H1 (cell line): ENCODE results near the gene MAPK8IP1. TPM values are rescaled to one million over a fixed set of nuclear protein-coding genes. Genes with fewer than 3 reads are reported as not detected.

Experiments used
- EZH2 ChIP-seq: fragments of 200-600 bp; sonication (generic); IDR thresholded peaks from 2 replicates; pipeline ENCODE4 v1.7.1; 2012; ENCODE audit warnings: low read depth, mild to moderate bottlenecking, moderate library complexity, low read length, inconsistent platforms; ENCODE audit not compliant: severe bottlenecking
- POLR2A ChIP-seq, 2 experiments: IDR thresholded peaks; 1 replicate in 1 of 2; 2 replicates in 1 of 2; pipeline ENCODE4 v1.6.1; 2011; ENCODE audit warnings: low read depth in 2 of 2, low read length in 2 of 2, mild to moderate bottlenecking in 2 of 2; ENCODE audit errors: control extremely low read depth in 1 of 2
- RNF2 ChIP-seq: fragments of 200-900, 300-1000 bp; sonication (generic); IDR thresholded peaks from 2 replicates; pipeline ENCODE4 v1.7.1; 2016; ENCODE audit warnings: borderline replicate concordance, low read depth, mild to moderate bottlenecking, antibody characterized with exemption, low read length; ENCODE audit not compliant: poor library complexity, severe bottlenecking; ENCODE audit errors: missing control alignments
- RXRA ChIP-seq: IDR thresholded peaks from 2 replicates; pipeline ENCODE4 v1.6.1; 2011; ENCODE audit warnings: low read depth, mild to moderate bottlenecking, low read length, moderate library complexity; ENCODE audit not compliant: insufficient read depth
- SIN3A ChIP-seq, 2 experiments: IDR thresholded peaks in 1 of 2; conservative IDR thresholded peaks in 1 of 2; 2 replicates each; pipeline ENCODE4 v1.6.1; 2011 to 2012; ENCODE audit warnings: low read length in 2 of 2, improper control_type of control experiment in 1 of 2, low read depth in 1 of 2, mild to moderate bottlenecking in 1 of 2
- SIRT6 ChIP-seq: IDR thresholded peaks from one replicate; pipeline ENCODE4 v1.7.1; 2012; ENCODE audit warnings: low read length, inconsistent platforms
- TAF7 ChIP-seq: optimal IDR thresholded peaks from 2 replicates; pipeline ENCODE3; 2011; ENCODE audit warnings: low read depth, mild to moderate bottlenecking, inconsistent platforms, low read length, moderate library complexity, borderline replicate concordance
- polyA plus RNA-seq, 7 experiments: library from polyadenylated mRNA; depleted of rRNA in 3 of 7; stranded (reverse) in 5 of 7; unstranded in 2 of 7; fragments of >200 nt in 5 of 7; fragments of 200-250 nt in 2 of 7; gene quantifications; 1 replicate in 5 of 7; 2 replicates in 1 of 7; 4 replicates in 1 of 7; pipeline versions ENCODE4 v1.2.1 to v1.2.3, GENCODE V29; 2011 to 2013; ENCODE audit warnings: missing spikeins in 2 of 7, mixed read lengths in 2 of 7
- total RNA-seq: library from RNA; stranded (reverse); fragmentation: NEBNext Ultra II Directional; extraction: Animal tissue kit (Norgen Biotek cat#: 25700); gene quantifications from 2 replicates; pipeline ENCODE4 v1.2.1, GENCODE V29; 2021
- TF ChIP-seq, protein P1 (sequence below): fragments of 300-600 bp; sonication (generic); IDR thresholded peaks from 2 replicates; pipeline ENCODE4 v1.7.1; 2012; ENCODE audit warnings: low read length, moderate library complexity, mild to moderate bottlenecking, inconsistent platforms; ENCODE audit not compliant: insufficient replicate concordance
- TF ChIP-seq, protein P2 (sequence below): IDR thresholded peaks from 2 replicates; pipeline ENCODE4 v1.6.1; 2012; ENCODE audit warnings: inconsistent platforms

Gene MAPK8IP1
- total and polyA plus RNA-seq, 2 of the 8 experiments (the other 6 are each of a cell fraction or from before 2014, with no cell fraction given), result 32.4 to 40.1 TPM

DNA sequence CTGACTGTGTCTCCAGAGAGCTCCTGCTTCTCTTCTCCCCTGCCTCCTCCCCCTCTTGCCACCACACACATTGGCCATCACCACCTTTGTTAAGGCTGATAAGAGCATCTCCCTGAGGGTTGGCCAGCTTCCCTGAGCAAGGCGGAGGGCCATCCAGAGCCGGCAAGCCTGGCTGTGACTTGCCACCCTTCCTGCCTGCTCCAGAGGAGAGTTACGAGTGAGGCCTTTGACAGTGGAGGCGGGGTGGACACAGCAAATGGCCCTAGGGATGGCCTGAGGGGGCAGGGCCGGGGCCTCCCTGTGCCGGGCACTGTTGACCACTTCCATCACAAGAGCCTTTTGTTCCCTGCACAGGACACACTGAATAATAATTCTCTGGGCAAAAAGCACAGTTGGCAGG lies 16.2 kb downstream of the MAPK8IP1 start (continued):
- TF ChIP-seq, protein P1, sequence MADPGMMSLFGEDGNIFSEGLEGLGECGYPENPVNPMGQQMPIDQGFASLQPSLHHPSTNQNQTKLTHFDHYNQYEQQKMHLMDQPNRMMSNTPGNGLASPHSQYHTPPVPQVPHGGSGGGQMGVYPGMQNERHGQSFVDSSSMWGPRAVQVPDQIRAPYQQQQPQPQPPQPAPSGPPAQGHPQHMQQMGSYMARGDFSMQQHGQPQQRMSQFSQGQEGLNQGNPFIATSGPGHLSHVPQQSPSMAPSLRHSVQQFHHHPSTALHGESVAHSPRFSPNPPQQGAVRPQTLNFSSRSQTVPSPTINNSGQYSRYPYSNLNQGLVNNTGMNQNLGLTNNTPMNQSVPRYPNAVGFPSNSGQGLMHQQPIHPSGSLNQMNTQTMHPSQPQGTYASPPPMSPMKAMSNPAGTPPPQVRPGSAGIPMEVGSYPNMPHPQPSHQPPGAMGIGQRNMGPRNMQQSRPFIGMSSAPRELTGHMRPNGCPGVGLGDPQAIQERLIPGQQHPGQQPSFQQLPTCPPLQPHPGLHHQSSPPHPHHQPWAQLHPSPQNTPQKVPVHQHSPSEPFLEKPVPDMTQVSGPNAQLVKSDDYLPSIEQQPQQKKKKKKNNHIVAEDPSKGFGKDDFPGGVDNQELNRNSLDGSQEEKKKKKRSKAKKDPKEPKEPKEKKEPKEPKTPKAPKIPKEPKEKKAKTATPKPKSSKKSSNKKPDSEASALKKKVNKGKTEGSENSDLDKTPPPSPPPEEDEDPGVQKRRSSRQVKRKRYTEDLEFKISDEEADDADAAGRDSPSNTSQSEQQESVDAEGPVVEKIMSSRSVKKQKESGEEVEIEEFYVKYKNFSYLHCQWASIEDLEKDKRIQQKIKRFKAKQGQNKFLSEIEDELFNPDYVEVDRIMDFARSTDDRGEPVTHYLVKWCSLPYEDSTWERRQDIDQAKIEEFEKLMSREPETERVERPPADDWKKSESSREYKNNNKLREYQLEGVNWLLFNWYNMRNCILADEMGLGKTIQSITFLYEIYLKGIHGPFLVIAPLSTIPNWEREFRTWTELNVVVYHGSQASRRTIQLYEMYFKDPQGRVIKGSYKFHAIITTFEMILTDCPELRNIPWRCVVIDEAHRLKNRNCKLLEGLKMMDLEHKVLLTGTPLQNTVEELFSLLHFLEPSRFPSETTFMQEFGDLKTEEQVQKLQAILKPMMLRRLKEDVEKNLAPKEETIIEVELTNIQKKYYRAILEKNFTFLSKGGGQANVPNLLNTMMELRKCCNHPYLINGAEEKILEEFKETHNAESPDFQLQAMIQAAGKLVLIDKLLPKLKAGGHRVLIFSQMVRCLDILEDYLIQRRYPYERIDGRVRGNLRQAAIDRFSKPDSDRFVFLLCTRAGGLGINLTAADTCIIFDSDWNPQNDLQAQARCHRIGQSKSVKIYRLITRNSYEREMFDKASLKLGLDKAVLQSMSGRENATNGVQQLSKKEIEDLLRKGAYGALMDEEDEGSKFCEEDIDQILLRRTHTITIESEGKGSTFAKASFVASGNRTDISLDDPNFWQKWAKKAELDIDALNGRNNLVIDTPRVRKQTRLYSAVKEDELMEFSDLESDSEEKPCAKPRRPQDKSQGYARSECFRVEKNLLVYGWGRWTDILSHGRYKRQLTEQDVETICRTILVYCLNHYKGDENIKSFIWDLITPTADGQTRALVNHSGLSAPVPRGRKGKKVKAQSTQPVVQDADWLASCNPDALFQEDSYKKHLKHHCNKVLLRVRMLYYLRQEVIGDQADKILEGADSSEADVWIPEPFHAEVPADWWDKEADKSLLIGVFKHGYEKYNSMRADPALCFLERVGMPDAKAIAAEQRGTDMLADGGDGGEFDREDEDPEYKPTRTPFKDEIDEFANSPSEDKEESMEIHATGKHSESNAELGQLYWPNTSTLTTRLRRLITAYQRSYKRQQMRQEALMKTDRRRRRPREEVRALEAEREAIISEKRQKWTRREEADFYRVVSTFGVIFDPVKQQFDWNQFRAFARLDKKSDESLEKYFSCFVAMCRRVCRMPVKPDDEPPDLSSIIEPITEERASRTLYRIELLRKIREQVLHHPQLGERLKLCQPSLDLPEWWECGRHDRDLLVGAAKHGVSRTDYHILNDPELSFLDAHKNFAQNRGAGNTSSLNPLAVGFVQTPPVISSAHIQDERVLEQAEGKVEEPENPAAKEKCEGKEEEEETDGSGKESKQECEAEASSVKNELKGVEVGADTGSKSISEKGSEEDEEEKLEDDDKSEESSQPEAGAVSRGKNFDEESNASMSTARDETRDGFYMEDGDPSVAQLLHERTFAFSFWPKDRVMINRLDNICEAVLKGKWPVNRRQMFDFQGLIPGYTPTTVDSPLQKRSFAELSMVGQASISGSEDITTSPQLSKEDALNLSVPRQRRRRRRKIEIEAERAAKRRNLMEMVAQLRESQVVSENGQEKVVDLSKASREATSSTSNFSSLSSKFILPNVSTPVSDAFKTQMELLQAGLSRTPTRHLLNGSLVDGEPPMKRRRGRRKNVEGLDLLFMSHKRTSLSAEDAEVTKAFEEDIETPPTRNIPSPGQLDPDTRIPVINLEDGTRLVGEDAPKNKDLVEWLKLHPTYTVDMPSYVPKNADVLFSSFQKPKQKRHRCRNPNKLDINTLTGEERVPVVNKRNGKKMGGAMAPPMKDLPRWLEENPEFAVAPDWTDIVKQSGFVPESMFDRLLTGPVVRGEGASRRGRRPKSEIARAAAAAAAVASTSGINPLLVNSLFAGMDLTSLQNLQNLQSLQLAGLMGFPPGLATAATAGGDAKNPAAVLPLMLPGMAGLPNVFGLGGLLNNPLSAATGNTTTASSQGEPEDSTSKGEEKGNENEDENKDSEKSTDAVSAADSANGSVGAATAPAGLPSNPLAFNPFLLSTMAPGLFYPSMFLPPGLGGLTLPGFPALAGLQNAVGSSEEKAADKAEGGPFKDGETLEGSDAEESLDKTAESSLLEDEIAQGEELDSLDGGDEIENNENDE, result no peak
- TF ChIP-seq TAF7 (no peak), RXRA (no peak), POLR2A (IDR thresholded peaks at IDR 0.05; ENCODE audit: control extremely low read depth in 1 of 2, low read depth in 2 of 2, low read length in 2 of 2) (no peak), SIN3A (conservative IDR thresholded peaks at IDR 0.05 in 1 of 2, IDR thresholded peaks at IDR 0.05 in 1 of 2; ENCODE audit: low read depth in 1 of 2, low read length in 2 of 2) (no peak), RNF2 (no peak), SIRT6 (no peak), EZH2 (no peak)
- TF ChIP-seq, protein P2, sequence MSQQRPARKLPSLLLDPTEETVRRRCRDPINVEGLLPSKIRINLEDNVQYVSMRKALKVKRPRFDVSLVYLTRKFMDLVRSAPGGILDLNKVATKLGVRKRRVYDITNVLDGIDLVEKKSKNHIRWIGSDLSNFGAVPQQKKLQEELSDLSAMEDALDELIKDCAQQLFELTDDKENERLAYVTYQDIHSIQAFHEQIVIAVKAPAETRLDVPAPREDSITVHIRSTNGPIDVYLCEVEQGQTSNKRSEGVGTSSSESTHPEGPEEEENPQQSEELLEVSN, result no peak
